Hepatocyte (in vitro differentiated cells): ENCODE data around the gene VCPKMT. TPM values are rescaled to one million over a fixed set of nuclear protein-coding genes. Genes with fewer than 3 reads are reported as not detected.

ENCODE experiments used
- DNase-seq: peaks from one replicate; pipeline ENCODE4 v3.0.0-alpha.2; 2016; ENCODE audit warnings: low spot score
- H2AFZ ChIP-seq: fragments of 200-600 bp; sonication (generic); 2 replicates; pipeline ENCODE4 v1.6.0; 2016; ENCODE audit warnings: antibody characterized with exemption, mild to moderate bottlenecking
- H3K27ac ChIP-seq: fragments of 200-600 bp; sonication (generic); 2 replicates; pipeline ENCODE4 v1.5.1; 2016; ENCODE audit warnings: mild to moderate bottlenecking
- H3K27me3 ChIP-seq: fragments of 200-600 bp; sonication (generic); 2 replicates; pipeline ENCODE4 v1.6.1; 2016
- H3K36me3 ChIP-seq: fragments of 200-600 bp; sonication (generic); replicated peaks from 2 replicates; pipeline ENCODE4 v1.5.1; 2016; ENCODE audit warnings: low read depth; ENCODE audit not compliant: insufficient read depth
- H3K4me1 ChIP-seq: fragments of 200-600 bp; sonication (generic); 2 replicates; pipeline ENCODE4 v1.5.1; 2016; ENCODE audit warnings: mild to moderate bottlenecking, moderate library complexity; ENCODE audit not compliant: insufficient read depth
- H3K4me2 ChIP-seq: fragments of 200-600 bp; sonication (generic); 2 replicates; pipeline ENCODE4 v1.6.0; 2016
- H3K4me3 ChIP-seq: fragments of 200-600 bp; sonication (generic); 2 replicates; pipeline ENCODE4 v1.5.1; 2016; ENCODE audit warnings: mild to moderate bottlenecking
- H3K79me2 ChIP-seq: fragments of 200-600 bp; sonication (generic); 2 replicates; pipeline ENCODE4 v1.6.0; 2017; ENCODE audit warnings: mild to moderate bottlenecking
- H3K9me2 ChIP-seq: fragments of 200-600 bp; sonication (generic); replicated peaks from 2 replicates; pipeline ENCODE4 v1.6.0; 2017; ENCODE audit warnings: mild to moderate bottlenecking; ENCODE audit not compliant: insufficient read depth
- H3K9me3 ChIP-seq: fragments of 200-600 bp; sonication (generic); 2 replicates; pipeline ENCODE4 v1.5.1; 2016; ENCODE audit warnings: low read depth, mild to moderate bottlenecking
- H4K20me1 ChIP-seq: fragments of 200-600 bp; sonication (generic); 2 replicates; pipeline ENCODE4 v1.6.0; 2016; ENCODE audit warnings: mild to moderate bottlenecking; ENCODE audit not compliant: insufficient read depth, poor library complexity, severe bottlenecking
- EZH2 ChIP-seq: fragments of 200-600 bp; sonication (generic); IDR thresholded peaks from 2 replicates; pipeline ENCODE4 v1.6.1; 2016; ENCODE audit warnings: antibody characterized with exemption, mild to moderate bottlenecking, borderline replicate concordance
- EZH2phosphoT487 ChIP-seq: fragments of 200-600 bp; sonication (generic); IDR thresholded peaks from one replicate; pipeline ENCODE4 v1.6.1; 2018; ENCODE audit warnings: antibody characterized with exemption, mild to moderate bottlenecking, low read depth, moderate library complexity; ENCODE audit not compliant: unreplicated experiment, severe bottlenecking
- WGBS: methylation state at CpG from one replicate; pipeline ENCODE4 v1.1.6; 2016; ENCODE audit warnings: low lambda C conversion rate; ENCODE audit errors: missing lambda C conversion rate; 5-methylcytosine and 5-hydroxymethylcytosine counted together
- polyA plus RNA-seq: library from polyadenylated mRNA; unstranded; fragments of >200 nt; fragmentation: Nextera tagmentation; extraction: Ambion mirVana; gene quantifications from 2 replicates; pipeline ENCODE4 v1.2.1, GENCODE V29; 2016
- total RNA-seq: library from RNA; depleted of rRNA; stranded (reverse); fragments of >200 nt; gene quantifications from 2 replicates; pipeline ENCODE4 v1.2.3, GENCODE V29; 2014
- TF ChIP-seq, protein P1 (sequence below): fragments of 200-600 bp; sonication (generic); IDR thresholded peaks from 2 replicates; pipeline ENCODE4 v1.5.1; 2016; ENCODE audit warnings: antibody characterized with exemption, mild to moderate bottlenecking; ENCODE audit not compliant: poor library complexity

The VCPKMT gene
- total and polyA plus RNA-seq, 2 experiments from 2014 or later = 6.1 to 11.5 TPM

DNA sequence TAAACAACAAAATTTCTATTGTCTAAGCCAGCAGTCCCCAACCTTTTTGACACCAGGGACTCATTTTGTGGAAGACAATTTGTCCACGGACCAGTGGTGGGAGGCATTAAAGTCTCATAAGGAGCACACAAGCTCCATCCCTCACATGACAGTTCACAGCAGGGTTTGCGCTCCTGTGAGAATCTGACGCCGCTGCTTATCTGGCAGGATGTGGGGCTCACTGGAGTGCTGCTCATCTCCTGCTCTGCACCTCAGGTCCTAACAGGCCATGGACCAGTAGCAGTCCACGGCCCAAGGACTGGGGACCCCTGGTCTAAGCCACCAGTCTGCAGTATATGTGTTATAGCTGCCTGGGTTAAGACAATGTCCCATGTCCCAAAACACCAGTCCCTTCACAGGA lies 27.2 kb downstream of the VCPKMT start:
- Histone ChIP-seq H3K79me2 (no peaks in the 10 kb centered on the region), H3K27ac (no peak overlapping the region), H3K36me3 (no peaks in the 10 kb centered on the region), H4K20me1 (no peaks in the 10 kb centered on the region), H3K4me3 (no peak overlapping the region), H3K4me1 (no peaks in the 10 kb centered on the region), H3K9me2 (no peaks in the 10 kb centered on the region), H3K9me3 (no peaks in the 10 kb centered on the region), H3K4me2 (no peak overlapping the region), H3K27me3 (no peaks in the 10 kb centered on the region), H2AFZ (no peak overlapping the region)
- WGBS = 93% methylated on average over 5 of the region's 5 CpGs
- TF ChIP-seq EZH2phosphoT487 (no peak), EZH2 (no peak)
- TF ChIP-seq, protein P1, sequence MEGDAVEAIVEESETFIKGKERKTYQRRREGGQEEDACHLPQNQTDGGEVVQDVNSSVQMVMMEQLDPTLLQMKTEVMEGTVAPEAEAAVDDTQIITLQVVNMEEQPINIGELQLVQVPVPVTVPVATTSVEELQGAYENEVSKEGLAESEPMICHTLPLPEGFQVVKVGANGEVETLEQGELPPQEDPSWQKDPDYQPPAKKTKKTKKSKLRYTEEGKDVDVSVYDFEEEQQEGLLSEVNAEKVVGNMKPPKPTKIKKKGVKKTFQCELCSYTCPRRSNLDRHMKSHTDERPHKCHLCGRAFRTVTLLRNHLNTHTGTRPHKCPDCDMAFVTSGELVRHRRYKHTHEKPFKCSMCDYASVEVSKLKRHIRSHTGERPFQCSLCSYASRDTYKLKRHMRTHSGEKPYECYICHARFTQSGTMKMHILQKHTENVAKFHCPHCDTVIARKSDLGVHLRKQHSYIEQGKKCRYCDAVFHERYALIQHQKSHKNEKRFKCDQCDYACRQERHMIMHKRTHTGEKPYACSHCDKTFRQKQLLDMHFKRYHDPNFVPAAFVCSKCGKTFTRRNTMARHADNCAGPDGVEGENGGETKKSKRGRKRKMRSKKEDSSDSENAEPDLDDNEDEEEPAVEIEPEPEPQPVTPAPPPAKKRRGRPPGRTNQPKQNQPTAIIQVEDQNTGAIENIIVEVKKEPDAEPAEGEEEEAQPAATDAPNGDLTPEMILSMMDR = no peak
- DNase-seq = no peak

DNA sequence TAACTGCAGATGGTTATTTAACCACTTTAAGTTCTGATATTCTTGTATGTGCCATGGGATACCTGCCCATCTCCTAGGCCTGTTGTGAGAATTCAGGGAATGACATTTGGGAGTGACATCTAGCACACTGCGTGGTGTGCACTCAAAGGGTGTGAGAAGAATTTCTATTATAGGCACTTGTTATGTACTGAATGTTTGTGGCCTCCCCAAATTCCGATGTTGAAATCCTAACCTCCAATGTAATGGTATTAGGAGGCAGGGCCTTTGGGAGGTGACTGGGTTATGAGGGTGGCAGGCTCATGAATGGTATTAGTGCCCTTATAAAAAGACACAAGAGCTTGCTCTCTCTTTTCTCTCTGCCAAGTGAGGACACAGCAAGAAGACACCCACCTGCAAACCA lies 27.6 kb downstream of the VCPKMT start:
- H3K4me3 ChIP-seq = no peak overlapping the region
- no peak for DNase-seq
- H3K4me1 ChIP-seq = no peaks in the 10 kb centered on the region
- no peak overlapping the region for H3K27ac ChIP-seq
- H3K79me2 ChIP-seq = no peaks in the 10 kb centered on the region
- no peak overlapping the region for H2AFZ ChIP-seq
- H3K27me3 ChIP-seq = no peaks in the 10 kb centered on the region
- H3K4me2 ChIP-seq = no peak overlapping the region
- WGBS = 48% methylated on average over 2 of the region's 2 CpGs
- TF ChIP-seq EZH2phosphoT487 = no peak
- no peaks in the 10 kb centered on the region for H3K9me3 ChIP-seq
- no peaks in the 10 kb centered on the region for H4K20me1 ChIP-seq
- H3K36me3 ChIP-seq = no peaks in the 10 kb centered on the region
- H3K9me2 ChIP-seq = no peaks in the 10 kb centered on the region

DNA sequence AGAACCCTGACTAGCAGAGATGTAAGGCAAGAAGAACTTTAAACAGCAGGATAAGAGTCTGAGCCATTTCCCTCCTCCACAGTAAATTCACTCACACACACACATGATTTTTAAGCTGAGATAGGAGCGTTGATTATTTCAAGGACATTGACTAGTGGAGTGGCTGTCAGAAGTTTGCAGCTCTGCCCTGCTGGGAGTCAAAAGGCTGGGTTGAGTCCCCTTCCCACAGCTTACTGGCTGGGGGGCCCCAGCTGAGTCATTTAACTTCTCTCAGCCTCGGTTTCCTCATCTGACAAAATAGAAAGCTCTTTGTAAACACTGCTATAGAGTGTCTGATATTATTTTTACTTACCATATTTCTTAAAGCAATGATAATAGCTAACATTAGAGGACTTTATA lies 28.3 kb downstream of the VCPKMT start:
- Histone ChIP-seq H3K79me2 (no peaks in the 10 kb centered on the region), H3K27ac (no peak overlapping the region), H3K9me2 (no peaks in the 10 kb centered on the region), H3K4me1 (no peaks in the 10 kb centered on the region), H3K36me3 (no peaks in the 10 kb centered on the region), H4K20me1 (no peaks in the 10 kb centered on the region), H2AFZ (no peak overlapping the region), H3K9me3 (no peaks in the 10 kb centered on the region), H3K4me2 (no peak overlapping the region), H3K4me3 (no peak overlapping the region), H3K27me3 (no peaks in the 10 kb centered on the region)
- whole genome bisulfite sequencing = 81% methylated on average over 2 of the region's 2 CpGs
- no peak for DNase-seq
- TF ChIP-seq, protein P1 = no peak
- TF ChIP-seq EZH2phosphoT487 (no peak), EZH2 (no peak)

DNA sequence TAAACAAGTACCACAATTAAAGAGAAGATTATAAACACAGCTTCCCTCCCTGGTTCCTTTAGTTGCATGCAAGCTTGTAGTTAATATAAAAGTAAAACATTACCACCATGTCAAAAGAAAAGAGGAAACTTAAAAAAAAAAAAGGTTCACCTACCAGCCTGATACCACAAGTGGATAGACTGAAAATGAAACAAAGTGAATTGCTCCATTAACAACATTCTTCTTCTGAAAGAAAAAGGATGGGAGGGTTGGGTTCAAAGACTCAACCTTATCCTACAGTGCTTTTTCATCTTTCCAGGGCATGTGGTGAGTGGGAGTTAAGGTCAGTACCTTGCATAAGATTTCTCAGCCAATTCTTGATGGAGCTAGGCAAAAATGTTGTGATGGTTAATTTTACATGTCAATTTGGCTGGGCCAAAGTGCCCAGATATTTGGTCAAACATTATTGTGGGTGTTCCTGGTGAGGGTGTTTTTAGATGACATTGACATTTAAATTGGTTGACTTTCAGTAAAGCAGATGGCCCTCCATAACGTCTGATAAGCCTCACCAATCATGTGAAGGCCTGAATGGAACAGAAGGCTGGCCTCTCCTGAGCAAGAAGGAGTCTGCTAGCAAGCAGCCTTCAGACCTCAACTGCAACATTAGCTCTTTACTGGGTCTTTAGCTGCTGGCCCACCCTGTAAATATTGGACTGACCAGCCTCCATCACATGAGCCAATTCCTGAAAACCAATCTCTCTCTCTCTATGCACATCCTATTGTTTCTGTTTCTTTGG lies 28.8 kb downstream of the VCPKMT start:
- no peak for DNase-seq
- no peaks in the 10 kb centered on the region for H3K9me2 ChIP-seq
- no peak overlapping the region for H3K4me3 ChIP-seq
- H3K9me3 ChIP-seq = no peaks in the 10 kb centered on the region
- H3K4me1 ChIP-seq = no peaks in the 10 kb centered on the region
- 40% methylated on average over 1 of the region's 1 CpG for WGBS
- H3K27me3 ChIP-seq = no peaks in the 10 kb centered on the region
- no peaks in the 10 kb centered on the region for H3K79me2 ChIP-seq
- no peaks in the 10 kb centered on the region for H3K36me3 ChIP-seq
- H3K4me2 ChIP-seq = no peak overlapping the region
- no peak overlapping the region for H2AFZ ChIP-seq
- TF ChIP-seq EZH2phosphoT487 (no peak), EZH2 (no peak)
- TF ChIP-seq, protein P1 = no peak
- H3K27ac ChIP-seq = no peak overlapping the region
- H4K20me1 ChIP-seq = no peaks in the 10 kb centered on the region
